ENCODE data around the gene SSU72.

Gene SSU72

DNA sequence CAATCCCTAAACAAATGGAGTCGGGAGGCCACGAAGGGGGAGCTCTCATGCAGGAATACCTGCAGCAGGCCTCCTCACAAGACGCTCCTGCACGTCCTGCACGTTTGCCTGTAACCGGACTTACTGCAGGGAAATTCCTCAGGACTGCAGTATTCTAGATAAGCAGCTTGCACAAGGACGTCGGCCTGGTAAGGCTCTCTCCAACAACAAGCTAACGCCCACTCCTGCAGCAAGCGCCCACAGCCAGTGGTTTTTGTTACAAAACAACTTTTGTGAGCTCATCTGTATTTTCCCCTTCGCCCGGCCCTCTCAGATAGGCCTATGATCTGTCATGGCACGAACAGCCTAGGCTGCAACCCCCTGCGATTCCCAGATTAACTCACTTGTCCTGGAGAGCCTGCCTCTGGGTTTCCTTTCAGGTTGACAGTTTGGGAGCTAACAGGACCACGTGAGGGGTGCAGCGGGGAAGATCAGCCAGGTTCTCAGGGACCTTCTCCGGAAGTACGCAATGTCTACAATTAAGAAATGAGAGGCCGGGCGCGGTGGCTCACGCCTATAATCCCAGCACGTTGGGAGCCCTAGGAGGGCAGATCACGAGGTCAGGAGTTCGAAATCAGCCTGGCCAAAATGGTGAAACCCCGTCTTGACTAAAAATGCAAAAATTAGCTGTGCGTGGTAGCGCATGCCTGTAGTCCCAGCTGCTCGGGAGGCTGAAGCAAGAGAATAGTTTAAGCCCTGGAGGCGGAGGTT lies 39.7 kb upstream of the SSU72 start:
- no peak for DNase-seq
- H3K27ac ChIP-seq (ENCODE audit: low read length): peak overlapping the region; percentile 63
- ATAC-seq (ENCODE audit: insufficient read depth, low read depth): no peak
- peak overlapping the region; percentile 85 for H3K4me2 ChIP-seq (ENCODE audit: insufficient read depth, low read length)
- H3K4me1 ChIP-seq (ENCODE audit: insufficient read depth, low read length): peaks cover 38% of the 10 kb centered on the region
- H3K9me3 ChIP-seq (ENCODE audit: insufficient read depth, low read length, severe bottlenecking): no peaks in the 10 kb centered on the region
- H3K9ac ChIP-seq (ENCODE audit: low read depth, low read length): peak overlapping the region; percentile 100
- peaks cover 20% of the 10 kb centered on the region for H3K36me3 ChIP-seq (ENCODE audit: insufficient read depth, low read length)
- peak overlapping the region; percentile 68 to 99; a peak in 3 of 4 replicates for H3K4me3 ChIP-seq (ENCODE audit: low read depth in 1 of 2, low read length in 2 of 2)
- no peaks in the 10 kb centered on the region for H3K27me3 ChIP-seq (ENCODE audit: insufficient read depth, low read length, poor library complexity)
- no peak for TF ChIP-seq EZH2 (IDR thresholded peaks at IDR 0.05; ENCODE audit: borderline replicate concordance, low read depth, low read length, severe bottlenecking)
- TF ChIP-seq, protein P1, sequence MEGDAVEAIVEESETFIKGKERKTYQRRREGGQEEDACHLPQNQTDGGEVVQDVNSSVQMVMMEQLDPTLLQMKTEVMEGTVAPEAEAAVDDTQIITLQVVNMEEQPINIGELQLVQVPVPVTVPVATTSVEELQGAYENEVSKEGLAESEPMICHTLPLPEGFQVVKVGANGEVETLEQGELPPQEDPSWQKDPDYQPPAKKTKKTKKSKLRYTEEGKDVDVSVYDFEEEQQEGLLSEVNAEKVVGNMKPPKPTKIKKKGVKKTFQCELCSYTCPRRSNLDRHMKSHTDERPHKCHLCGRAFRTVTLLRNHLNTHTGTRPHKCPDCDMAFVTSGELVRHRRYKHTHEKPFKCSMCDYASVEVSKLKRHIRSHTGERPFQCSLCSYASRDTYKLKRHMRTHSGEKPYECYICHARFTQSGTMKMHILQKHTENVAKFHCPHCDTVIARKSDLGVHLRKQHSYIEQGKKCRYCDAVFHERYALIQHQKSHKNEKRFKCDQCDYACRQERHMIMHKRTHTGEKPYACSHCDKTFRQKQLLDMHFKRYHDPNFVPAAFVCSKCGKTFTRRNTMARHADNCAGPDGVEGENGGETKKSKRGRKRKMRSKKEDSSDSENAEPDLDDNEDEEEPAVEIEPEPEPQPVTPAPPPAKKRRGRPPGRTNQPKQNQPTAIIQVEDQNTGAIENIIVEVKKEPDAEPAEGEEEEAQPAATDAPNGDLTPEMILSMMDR (IDR thresholded peaks at IDR 0.05; ENCODE audit: borderline replicate concordance, extremely low read depth, low read length, poor library complexity, severe bottlenecking): no peak
- peak overlapping the region; percentile 80 for H2AFZ ChIP-seq (ENCODE audit: low read depth, low read length)
- H3K79me2 ChIP-seq (ENCODE audit: insufficient read depth, low read length): peaks cover 32% of the 10 kb centered on the region
- H4K20me1 ChIP-seq (ENCODE audit: insufficient read depth, low read length): peaks cover 31% of the 10 kb centered on the region

- TF ChIP-seq, protein P1 (IDR thresholded peaks at IDR 0.05; ENCODE audit: borderline replicate concordance, extremely low read depth, low read length, poor library complexity, severe bottlenecking): no peak
- no peak for TF ChIP-seq EZH2 (IDR thresholded peaks at IDR 0.05; ENCODE audit: borderline replicate concordance, low read depth, low read length, severe bottlenecking)
- no peak overlapping the region for H3K27ac ChIP-seq (ENCODE audit: low read length)
- H3K4me1 ChIP-seq (ENCODE audit: insufficient read depth, low read length): peaks cover 38% of the 10 kb centered on the region
- H4K20me1 ChIP-seq (ENCODE audit: insufficient read depth, low read length): peaks cover 30% of the 10 kb centered on the region
- no peak overlapping the region for H2AFZ ChIP-seq (ENCODE audit: low read depth, low read length)
- ATAC-seq (ENCODE audit: insufficient read depth, low read depth) (no peak), DNase-seq (no peak)
- H3K27me3 ChIP-seq (ENCODE audit: insufficient read depth, low read length, poor library complexity): no peaks in the 10 kb centered on the region
- H3K9ac ChIP-seq (ENCODE audit: low read depth, low read length): peak overlapping the region; percentile 100
- peaks cover 32% of the 10 kb centered on the region for H3K79me2 ChIP-seq (ENCODE audit: insufficient read depth, low read length)
- H3K9me3 ChIP-seq (ENCODE audit: insufficient read depth, low read length, severe bottlenecking): no peaks in the 10 kb centered on the region
- H3K36me3 ChIP-seq (ENCODE audit: insufficient read depth, low read length): peaks cover 18% of the 10 kb centered on the region
- H3K4me2 ChIP-seq (ENCODE audit: insufficient read depth, low read length): peak overlapping the region; percentile 85; the same call in 1 of the 2 replicates
- H3K4me3 ChIP-seq (ENCODE audit: low read depth in 1 of 2, low read length in 2 of 2): peak overlapping the region in 1 of 2 experiments; percentile 99; a peak in 1 of 4 replicates
Measured at GRCh38 chr1:1613509-1614082, 38.9 kb upstream of the SSU72 start.

DNA sequence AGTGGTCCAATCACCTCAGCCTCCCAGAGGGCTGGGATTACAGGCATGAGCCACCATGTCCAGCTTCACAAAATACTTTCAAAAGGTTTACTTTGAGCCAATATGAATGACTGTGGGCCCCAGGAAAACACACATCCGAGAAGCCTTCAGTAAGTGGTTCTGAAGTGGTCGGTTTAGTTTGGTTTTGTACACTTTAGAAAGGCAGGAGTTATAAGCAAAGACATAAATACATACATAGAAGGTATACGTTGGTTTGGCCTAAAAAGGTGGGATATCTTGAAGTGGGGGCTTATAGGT lies 37.4 kb upstream of the SSU72 start:
- peaks cover 4% of the 10 kb centered on the region; the same call in 1 of the 2 replicates for H3K36me3 ChIP-seq (ENCODE audit: insufficient read depth, low read length)
- DNase-seq (no peak), ATAC-seq (ENCODE audit: insufficient read depth, low read depth) (no peak)
- peaks cover 18% of the 10 kb centered on the region for H4K20me1 ChIP-seq (ENCODE audit: insufficient read depth, low read length)
- TF ChIP-seq, protein P1 (IDR thresholded peaks at IDR 0.05; ENCODE audit: borderline replicate concordance, extremely low read depth, low read length, poor library complexity, severe bottlenecking): no peak
- TF ChIP-seq EZH2 (IDR thresholded peaks at IDR 0.05; ENCODE audit: borderline replicate concordance, low read depth, low read length, severe bottlenecking): no peak
- H3K4me1 ChIP-seq (ENCODE audit: insufficient read depth, low read length): peaks cover 25% of the 10 kb centered on the region
- H3K27me3 ChIP-seq (ENCODE audit: insufficient read depth, low read length, poor library complexity): no peaks in the 10 kb centered on the region
- H3K27ac ChIP-seq (ENCODE audit: low read length): no peak overlapping the region
- peaks cover 29% of the 10 kb centered on the region for H3K79me2 ChIP-seq (ENCODE audit: insufficient read depth, low read length)
- no peak overlapping the region for H3K9ac ChIP-seq (ENCODE audit: low read depth, low read length)
- no peaks in the 10 kb centered on the region for H3K9me3 ChIP-seq (ENCODE audit: insufficient read depth, low read length, severe bottlenecking)
- H2AFZ ChIP-seq (ENCODE audit: low read depth, low read length): no peak overlapping the region
- H3K4me3 ChIP-seq (ENCODE audit: low read depth in 1 of 2, low read length in 2 of 2): no peak overlapping the region
- H3K4me2 ChIP-seq (ENCODE audit: insufficient read depth, low read length): no peak overlapping the region
